Glutamatergic neuron (in vitro differentiated cells): ENCODE results near the gene TACC3. TPM values are rescaled to one million over a fixed set of nuclear protein-coding genes. Genes with fewer than 3 reads are reported as not detected.

Experiments used
- DNase-seq: peaks from one replicate; pipeline ENCODE4 v3.0.0; 2022
- H3K27ac Mint-ChIP-seq: one replicate; pipeline ENCODE4 v1.8.0; 2020; ENCODE audit warnings: mild to moderate bottlenecking, mixed read lengths, inconsistent platforms; ENCODE audit not compliant: unreplicated experiment
- H3K27me3 Mint-ChIP-seq: one replicate; pipeline ENCODE4 v1.8.0; 2020; ENCODE audit warnings: mild to moderate bottlenecking, moderate library complexity, mixed read lengths, inconsistent platforms; ENCODE audit not compliant: unreplicated experiment
- H3K36me3 Mint-ChIP-seq: one replicate; pipeline ENCODE4 v1.8.0; 2020; ENCODE audit warnings: mild to moderate bottlenecking, mixed read lengths, inconsistent platforms; ENCODE audit not compliant: unreplicated experiment
- H3K4me1 Mint-ChIP-seq: one replicate; pipeline ENCODE4 v1.8.0; 2020; ENCODE audit warnings: mild to moderate bottlenecking, low read depth, mixed read lengths, inconsistent platforms; ENCODE audit not compliant: unreplicated experiment
- H3K4me3 Mint-ChIP-seq: one replicate; pipeline ENCODE4 v1.8.0; 2020; ENCODE audit warnings: mild to moderate bottlenecking, mixed read lengths, inconsistent platforms; ENCODE audit not compliant: unreplicated experiment
- H3K9me3 Mint-ChIP-seq: one replicate; pipeline ENCODE4 v1.8.0; 2020; ENCODE audit warnings: mild to moderate bottlenecking, moderate library complexity, mixed read lengths, inconsistent platforms; ENCODE audit not compliant: unreplicated experiment
- CTCF ChIP-seq: fragments of 200-600 bp; sonication (generic); IDR thresholded peaks from one replicate; pipeline ENCODE4 v1.5.0; 2021; ENCODE audit not compliant: partially characterized antibody, unreplicated experiment
- long read RNA-seq: library from polyadenylated mRNA; unstranded; transcript quantifications from one replicate; pipeline ENCODE4 v2.0.0, GENCODE V29; 2020; ENCODE audit not compliant: unreplicated experiment
- total RNA-seq: library from RNA; stranded (reverse); fragmentation: NEBNext Ultra II Directional; extraction: Animal tissue kit (Norgen Biotek cat#: 25700); gene quantifications from one replicate; pipeline ENCODE4 v1.2.1, GENCODE V29; 2021; ENCODE audit not compliant: unreplicated experiment

Gene TACC3
- 23.0 TPM for total RNA-seq
- long read RNA-seq, partial matches to known transcripts, result 0 of 4 reads
- long read RNA-seq, other reads (novel, unspliced or antisense), result 2 of 4 reads

GRCh38 chr4:1721003-1721665, at the start of gene TACC3, which contains the start of gene TMEM129:
Gene TACC3 (plus strand): TSS chr4:1721521. CDS start chr4:1723422, 1,901 bp downstream.
Gene TMEM129 (minus strand): TSS chr4:1721323. CDS start chr4:1720837, 486 bp downstream.
- no peaks in the 10 kb centered on the region for H3K36me3 Mint-ChIP-seq
- peak within 1 kb of the TSS; percentile 91 for H3K4me3 Mint-ChIP-seq
- TF ChIP-seq CTCF, result no peak
- H3K4me1 Mint-ChIP-seq, result peaks cover 8% of the 10 kb centered on the region
- peaks cover 8% of the 10 kb centered on the region for H3K9me3 Mint-ChIP-seq
- peaks cover 11% of the 10 kb centered on the region for H3K27me3 Mint-ChIP-seq
- peak; percentile 90 for DNase-seq
- H3K27ac Mint-ChIP-seq, result peak within 1 kb of the TSS; percentile 79

GRCh38 chr4:1673671-1674070, 47.6 kb upstream of the TACC3 start:
- no peak overlapping the region for H3K27ac Mint-ChIP-seq
- H3K9me3 Mint-ChIP-seq, result peaks cover 1% of the 10 kb centered on the region
- no peaks in the 10 kb centered on the region for H3K4me1 Mint-ChIP-seq
- DNase-seq, result no peak
- H3K4me3 Mint-ChIP-seq, result no peak overlapping the region
- H3K36me3 Mint-ChIP-seq, result no peaks in the 10 kb centered on the region
- no peak for TF ChIP-seq CTCF
- H3K27me3 Mint-ChIP-seq, result peaks cover 5% of the 10 kb centered on the region

- no peak overlapping the region for H3K4me3 Mint-ChIP-seq
- peaks cover 3% of the 10 kb centered on the region for H3K9me3 Mint-ChIP-seq
- H3K27me3 Mint-ChIP-seq, result peaks cover 5% of the 10 kb centered on the region
- H3K36me3 Mint-ChIP-seq, result no peaks in the 10 kb centered on the region
- no peak for DNase-seq
- TF ChIP-seq CTCF, result no peak
- H3K27ac Mint-ChIP-seq, result no peak overlapping the region
- no peaks in the 10 kb centered on the region for H3K4me1 Mint-ChIP-seq
Measured at GRCh38 chr4:1674682-1675081, 46.6 kb upstream of the TACC3 start.

GRCh38 chr4:1675136-1675801, 46.1 kb upstream of the TACC3 start:
- Mint-ChIP-seq H3K36me3 (no peaks in the 10 kb centered on the region), H3K27ac (no peak overlapping the region), H3K27me3 (peaks cover 5% of the 10 kb centered on the region), H3K9me3 (peaks cover 3% of the 10 kb centered on the region), H3K4me3 (no peak overlapping the region), H3K4me1 (no peaks in the 10 kb centered on the region)
- no peak for TF ChIP-seq CTCF
- DNase-seq, result no peak

GRCh38 chr4:1675802-1676137, 45.6 kb upstream of the TACC3 start:
- H3K27ac Mint-ChIP-seq, result no peak overlapping the region
- no peak overlapping the region for H3K4me3 Mint-ChIP-seq
- no peaks in the 10 kb centered on the region for H3K36me3 Mint-ChIP-seq
- peaks cover 5% of the 10 kb centered on the region for H3K27me3 Mint-ChIP-seq
- DNase-seq, result no peak
- TF ChIP-seq CTCF, result no peak
- H3K9me3 Mint-ChIP-seq, result peaks cover 3% of the 10 kb centered on the region
- H3K4me1 Mint-ChIP-seq, result no peaks in the 10 kb centered on the region
